Naive thymus-derived CD4-positive, alpha-beta T cell (primary cell): ENCODE results near the gene CYP27C1. TPM values are rescaled to one million over a fixed set of nuclear protein-coding genes. Genes with fewer than 3 reads are reported as not detected.
"Not testable (repeated sequence)": the region's sequence is repeated elsewhere in the genome, so short reads cannot be mapped to it uniquely, and the experiment has no call there.

Source experiments
- ATAC-seq: fragments of 150-1000 bp; cut with Tn5 transposase; 2 replicates; pipeline ENCODE4 v1.10.0; 2021; ENCODE audit warnings: mild to moderate bottlenecking, moderate library complexity
- CTCF ChIA-PET: fragments of 350-600 bp; sonication (Branson Sonifier 250); formaldehyde crosslinking; loops from one replicate; lab custom pipeline; 2021; ENCODE audit warnings: antibody characterized with exemption; lab: Charles Lee
- POLR2A ChIA-PET: fragments of 350-600 bp; sonication (Branson Sonifier 250); formaldehyde crosslinking; loops from one replicate; lab custom pipeline; 2021; ENCODE audit warnings: antibody characterized with exemption, inconsistent platforms; lab: Charles Lee
- DNase-seq, 9 donors: peaks; one replicate each; pipeline versions ENCODE4 v3.0.0 to v3.0.0-alpha.2; 2020 to 2022; ENCODE audit warnings: mixed read lengths in 1 of 9
- H3K27ac ChIP-seq: one replicate; pipeline ENCODE4 v1.7.0; 2013; ENCODE audit warnings: mild to moderate bottlenecking, low read depth, low read length, moderate library complexity
- H3K27me3 ChIP-seq, 2 donors: one replicate each; pipeline ENCODE4 v1.7.0; 2013; ENCODE audit warnings: low read length in 2 of 2, mild to moderate bottlenecking in 2 of 2, moderate library complexity in 2 of 2; ENCODE audit not compliant: control insufficient read depth in 2 of 2, insufficient read depth in 2 of 2
- H3K36me3 ChIP-seq, 3 experiments: 1 replicate in 2 of 3; 2 replicates in 1 of 3; pipeline ENCODE4 v1.7.0; 2013; ENCODE audit warnings: low read length in 3 of 3, mild to moderate bottlenecking in 3 of 3, moderate library complexity in 1 of 3; ENCODE audit not compliant: insufficient read depth in 3 of 3, control insufficient read depth in 2 of 3
- H3K4me1 ChIP-seq, 2 donors: one replicate each; pipeline ENCODE4 v1.7.0; 2013; ENCODE audit warnings: low read length in 2 of 2, mild to moderate bottlenecking in 2 of 2, moderate library complexity in 1 of 2; ENCODE audit not compliant: control insufficient read depth in 2 of 2, insufficient read depth in 2 of 2
- H3K4me3 ChIP-seq: 2 replicates; pipeline ENCODE4 v1.7.0; 2013; ENCODE audit warnings: mild to moderate bottlenecking, low read length
- H3K9me3 ChIP-seq, 3 experiments: 1 replicate in 2 of 3; 2 replicates in 1 of 3; pipeline ENCODE4 v1.7.0; 2013; ENCODE audit warnings: low read length in 3 of 3; ENCODE audit not compliant: control insufficient read depth in 2 of 3
- H3K27ac Mint-ChIP-seq, 9 donors: one replicate each; pipeline ENCODE4 v1.8.0; 2020 to 2022; ENCODE audit warnings: mixed read lengths in 9 of 9, mild to moderate bottlenecking in 8 of 9, moderate library complexity in 5 of 9, inconsistent platforms in 2 of 9
- H3K27me3 Mint-ChIP-seq, 5 donors: one replicate each; pipeline ENCODE4 v1.8.0; 2021 to 2022; ENCODE audit warnings: mixed read lengths in 5 of 5, mild to moderate bottlenecking in 1 of 5
- H3K36me3 Mint-ChIP-seq, 5 donors: one replicate each; pipeline ENCODE4 v1.8.0; 2020 to 2022; ENCODE audit warnings: mixed read lengths in 5 of 5, mild to moderate bottlenecking in 3 of 5, inconsistent platforms in 1 of 5
- H3K4me1 Mint-ChIP-seq, 7 donors: one replicate each; pipeline ENCODE4 v1.8.0; 2020 to 2022; ENCODE audit warnings: mixed read lengths in 7 of 7, mild to moderate bottlenecking in 3 of 7, inconsistent platforms in 1 of 7
- H3K4me3 Mint-ChIP-seq, 10 donors: one replicate each; pipeline ENCODE4 v1.8.0; 2020 to 2022; ENCODE audit warnings: mild to moderate bottlenecking in 10 of 10, mixed read lengths in 10 of 10, moderate library complexity in 6 of 10, inconsistent platforms in 2 of 10
- H3K9me3 Mint-ChIP-seq, 11 donors: one replicate each; pipeline ENCODE4 v1.8.0; 2020 to 2022; ENCODE audit warnings: mixed read lengths in 11 of 11, mild to moderate bottlenecking in 4 of 11, inconsistent platforms in 1 of 11, moderate library complexity in 1 of 11
- intact Hi-C, 2 donors: fragments of 100-400 bp; cut with micrococcal nuclease; formaldehyde crosslinking; loops; one replicate each; pipeline ENCODE4 v1.15.1; 2023
- polyA plus RNA-seq, 2 donors: library from polyadenylated mRNA; unstranded; fragments of 300-500 nt; fragmentation: Illumina TruSeq; gene quantifications; one replicate each; pipeline ENCODE4 v1.2.3, GENCODE V29; 2021
- total RNA-seq, 6 experiments: library from RNA in 5 of 6; stranded (reverse) in 5 of 6; gene quantifications; 1 replicate in 5 of 6; 2 replicates in 1 of 6; pipeline ENCODE4 v1.2.3 and lab custom pipeline; 2021 to 2026

CYP27C1 gene
- total and polyA plus RNA-seq, 7 experiments from 2014 or later, result not detected

- no peak overlapping the region for H3K27ac ChIP-seq
- H3K9me3 ChIP-seq, result no peaks in the 10 kb centered on the region
- no peak for DNase-seq
- H3K27me3 ChIP-seq, result peaks cover 0 to under 1% of the 10 kb centered on the region in 2 donors
- no peak for ATAC-seq
- H3K36me3 Mint-ChIP-seq, result peaks cover 0 to 6% (median 0%) of the 10 kb centered on the region in 5 donors
- H3K27ac Mint-ChIP-seq, result no peak overlapping the region
- H3K36me3 ChIP-seq, result no peaks in the 10 kb centered on the region
- peaks cover 29 to 52% (median 42%) of the 10 kb centered on the region in 5 donors for H3K27me3 Mint-ChIP-seq
- intact Hi-C loops, result no loop called here
- POLR2A ChIA-PET, result no interaction called here
- H3K9me3 Mint-ChIP-seq, result peaks cover 0 to 23% (median 6%) of the 10 kb centered on the region in 11 donors
- H3K4me1 Mint-ChIP-seq, result no peaks in the 10 kb centered on the region
- CTCF ChIA-PET, result no interaction called here
- no peak overlapping the region for H3K4me3 ChIP-seq
- no peaks in the 10 kb centered on the region for H3K4me1 ChIP-seq
- no peak overlapping the region for H3K4me3 Mint-ChIP-seq
Measured at GRCh38 chr2:127226132-127226519, 6.0 kb upstream of the CYP27C1 start.

GRCh38 chr2:127225186-127225960, 5.3 kb upstream of the CYP27C1 start:
- ChIA-PET POLR2A (no interaction called here), CTCF (no interaction called here)
- Mint-ChIP-seq H3K27me3 (peaks cover 37 to 59% (median 49%) of the 10 kb centered on the region in 5 donors), H3K9me3 (peaks cover 0 to 23% (median 6%) of the 10 kb centered on the region in 11 donors), H3K4me1 (peaks cover 5% of the 10 kb centered on the region in 7 donors), H3K36me3 (peaks cover 0 to 8% (median 0%) of the 10 kb centered on the region in 5 donors), H3K4me3 (no peak overlapping the region), H3K27ac (no peak overlapping the region)
- ATAC-seq, result no peak
- Histone ChIP-seq H3K27me3 (peaks cover 4 to 5% of the 10 kb centered on the region in 2 donors), H3K36me3 (no peaks in the 10 kb centered on the region), H3K27ac (no peak overlapping the region), H3K9me3 (no peaks in the 10 kb centered on the region), H3K4me1 (peaks cover 0 to 5% of the 10 kb centered on the region in 2 donors), H3K4me3 (no peak overlapping the region)
- intact Hi-C loops, result no loop called here
- DNase-seq, result no peak

- H3K27me3 ChIP-seq, ATAC-seq, H3K4me3 ChIP-seq, H3K4me1 ChIP-seq, H3K27ac Mint-ChIP-seq, H3K27ac ChIP-seq, H3K9me3 ChIP-seq, H3K36me3 Mint-ChIP-seq, DNase-seq, H3K36me3 ChIP-seq, H3K4me3 Mint-ChIP-seq, POLR2A ChIA-PET, CTCF ChIA-PET, intact Hi-C loops: not testable (repeated sequence)
- Mint-ChIP-seq H3K27me3 (peaks cover 41 to 67% (median 52%) of the 10 kb centered on the region in 5 donors), H3K4me1 (peaks cover 8 to 13% (median 9%) of the 10 kb centered on the region in 7 donors), H3K9me3 (peaks cover 0 to 23% (median 6%) of the 10 kb centered on the region in 11 donors)
Measured at GRCh38 chr2:127224135-127224534, 4.0 kb upstream of the CYP27C1 start.

GRCh38 chr2:127220768-127221527, 849 bp upstream of the CYP27C1 start:
- ChIA-PET CTCF (no interaction called here), POLR2A (no interaction called here)
- no peak for ATAC-seq
- DNase-seq, result no peak
- intact Hi-C loops, result no loop called here
- peak overlapping the region; percentile 74 to 88 (median 79) for H3K4me3 Mint-ChIP-seq
- H3K4me1 ChIP-seq, result peaks cover 0 to 6% of the 10 kb centered on the region in 2 donors
- peaks cover 0 to 19% (median 8%) of the 10 kb centered on the region in 11 donors for H3K9me3 Mint-ChIP-seq
- H3K9me3 ChIP-seq, result no peaks in the 10 kb centered on the region
- no peak overlapping the region for H3K27ac ChIP-seq
- peaks cover 8 to 16% of the 10 kb centered on the region in 2 donors for H3K27me3 ChIP-seq
- peaks cover 0 to 7% (median 4%) of the 10 kb centered on the region in 5 donors for H3K36me3 Mint-ChIP-seq
- H3K36me3 ChIP-seq, result no peaks in the 10 kb centered on the region
- H3K27me3 Mint-ChIP-seq, result peaks cover 61 to 83% (median 69%) of the 10 kb centered on the region in 5 donors
- H3K4me3 ChIP-seq, result no peak overlapping the region
- no peak overlapping the region for H3K27ac Mint-ChIP-seq
- H3K4me1 Mint-ChIP-seq, result peaks cover 8 to 28% (median 23%) of the 10 kb centered on the region in 7 donors

- peaks cover 8 to 16% of the 10 kb centered on the region in 2 donors for H3K27me3 ChIP-seq
- ATAC-seq (peak; percentile 26), DNase-seq (no peak)
- H3K27ac ChIP-seq, result no peak overlapping the region
- peaks cover 54 to 75% (median 59%) of the 10 kb centered on the region in 5 donors for H3K27me3 Mint-ChIP-seq
- H3K9me3 Mint-ChIP-seq, result peaks cover 0 to 19% (median 8%) of the 10 kb centered on the region in 11 donors
- intact Hi-C loops, result no loop called here
- peak overlapping the region in 8 of 10 donors; percentile 29 to 81 (median 50) for H3K4me3 Mint-ChIP-seq
- POLR2A ChIA-PET, result no interaction called here
- no peak overlapping the region for H3K4me3 ChIP-seq
- H3K27ac Mint-ChIP-seq, result no peak overlapping the region
- CTCF ChIA-PET, result no interaction called here
- peaks cover 0 to 6% of the 10 kb centered on the region in 2 donors for H3K4me1 ChIP-seq
- H3K36me3 Mint-ChIP-seq, result peaks cover 0 to 7% (median 4%) of the 10 kb centered on the region in 5 donors
- peaks cover 8 to 28% (median 23%) of the 10 kb centered on the region in 7 donors for H3K4me1 Mint-ChIP-seq
- H3K36me3 ChIP-seq, result no peaks in the 10 kb centered on the region
- no peaks in the 10 kb centered on the region for H3K9me3 ChIP-seq
Measured at GRCh38 chr2:127219171-127220070, 678 bp downstream of the CYP27C1 start.

- Histone ChIP-seq H3K36me3 (no peaks in the 10 kb centered on the region), H3K27me3 (peaks cover 8 to 16% of the 10 kb centered on the region in 2 donors), H3K27ac (no peak overlapping the region), H3K4me3 (no peak overlapping the region), H3K9me3 (no peaks in the 10 kb centered on the region), H3K4me1 (peaks cover 0 to 6% of the 10 kb centered on the region in 2 donors)
- ATAC-seq (no peak), DNase-seq (no peak)
- H3K9me3 Mint-ChIP-seq, result peaks cover 0 to 19% (median 10%) of the 10 kb centered on the region in 11 donors
- ChIA-PET POLR2A (no interaction called here), CTCF (no interaction called here)
- peaks cover 8 to 28% (median 23%) of the 10 kb centered on the region in 7 donors for H3K4me1 Mint-ChIP-seq
- H3K27ac Mint-ChIP-seq, result no peak overlapping the region
- peaks cover 0 to 7% (median 4%) of the 10 kb centered on the region in 5 donors for H3K36me3 Mint-ChIP-seq
- intact Hi-C loops, result no loop called here
- H3K4me3 Mint-ChIP-seq, result peak overlapping the region in 8 of 10 donors; percentile 42 to 83 (median 65)
- peaks cover 57 to 74% (median 60%) of the 10 kb centered on the region in 5 donors for H3K27me3 Mint-ChIP-seq
Measured at GRCh38 chr2:127218812-127219170, 1.3 kb downstream of the CYP27C1 start.
